ENCODE data around the gene PRR13.

Gene PRR13

DNA sequence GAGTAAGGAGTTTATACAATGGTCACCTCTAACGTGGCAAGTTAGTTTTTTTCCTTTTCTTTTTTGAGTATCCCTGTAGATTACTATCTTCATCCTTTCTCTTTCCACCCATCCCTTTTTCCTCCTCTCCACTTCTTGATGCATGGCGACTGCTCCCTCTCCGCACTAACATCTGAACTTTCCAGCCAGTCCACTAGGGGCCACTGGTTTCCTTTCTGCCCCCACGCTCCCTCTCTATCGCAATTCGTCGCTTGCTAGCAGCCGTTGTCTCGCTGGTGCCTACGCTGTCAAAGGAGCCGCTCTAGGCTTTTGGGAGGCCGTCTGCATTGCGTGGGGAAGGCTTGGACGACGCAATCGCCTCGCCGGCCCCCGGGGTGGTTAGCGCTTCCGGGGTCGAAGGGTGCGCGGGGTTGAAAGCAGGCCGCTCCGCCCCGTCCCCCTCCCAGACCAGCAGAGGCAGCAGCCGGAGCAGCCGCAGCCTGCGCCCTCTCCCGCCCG is 10.2 kb downstream of the PRR13 start, which contains the start of gene PCBP2:
Gene PCBP2, plus strand, starts transcription at position 442 of the 498 bp plus-strand sequence. CDS start 2,699 bp downstream, outside the sequence.
- Histone ChIP-seq H3K36me3 (ENCODE audit: control insufficient read depth, insufficient read depth, low read length) (peaks cover 17% of the 10 kb centered on the region), H3K4me3 (ENCODE audit: low read length) (peak within 1 kb of the TSS; percentile 87), H3K27ac (ENCODE audit: low read depth, low read length) (peak within 1 kb of the TSS; percentile 99), H3K27me3 (ENCODE audit: control insufficient read depth, insufficient read depth, low read length) (no peaks in the 10 kb centered on the region), H3K4me1 (ENCODE audit: control insufficient read depth, insufficient read depth, low read length) (peaks cover 13% of the 10 kb centered on the region), H3K9ac (ENCODE audit: low read length) (peak within 1 kb of the TSS; percentile 93)

DNA sequence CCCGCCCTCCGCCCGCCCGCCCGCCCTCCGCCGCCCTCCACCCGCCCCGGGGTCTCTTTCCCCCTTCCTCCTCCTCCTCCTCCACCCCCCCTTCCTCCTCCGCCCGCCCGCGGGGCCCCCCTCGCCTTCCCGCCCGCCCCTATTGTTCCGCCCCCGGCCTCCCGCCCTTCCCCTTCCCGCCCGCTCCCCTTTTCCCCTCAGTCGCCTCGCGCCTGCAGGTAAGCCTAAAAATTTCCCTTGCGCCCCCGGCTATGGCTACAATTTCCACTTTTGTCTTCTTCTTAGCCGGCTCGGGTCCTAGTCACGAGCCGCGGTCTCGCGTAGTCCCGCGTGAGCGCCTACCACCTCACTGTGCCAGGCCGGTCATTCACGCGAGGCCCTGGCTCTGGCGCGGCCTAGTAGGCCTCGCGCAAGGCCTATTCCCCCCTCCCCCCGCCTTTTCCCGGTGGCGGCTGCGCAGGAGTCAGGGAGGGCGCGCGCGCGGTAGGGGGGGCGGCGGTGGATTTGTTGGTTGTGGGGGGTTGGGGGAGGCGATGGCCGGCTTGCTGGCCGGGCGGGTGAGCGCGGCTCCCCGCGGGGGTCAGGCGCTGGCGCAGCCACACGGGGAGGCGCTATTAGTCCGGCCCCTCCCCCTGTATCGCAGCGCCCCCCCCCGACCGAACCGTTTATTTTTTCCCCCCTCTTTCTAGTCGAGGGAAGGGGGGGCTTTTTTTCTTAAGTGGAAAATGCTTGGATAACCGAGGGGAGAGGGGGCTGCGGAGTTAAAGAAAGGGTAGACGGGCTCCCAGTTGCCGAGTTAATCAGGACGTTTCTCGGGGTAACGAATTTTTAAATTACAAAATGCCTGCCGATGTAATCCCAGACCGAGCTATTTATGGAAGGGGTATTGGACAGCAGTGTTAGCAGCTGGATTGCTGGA is 10.9 kb downstream of the PRR13 start:
- H3K4me3 ChIP-seq (ENCODE audit: low read length): peak overlapping the region; percentile 87
- H3K27ac ChIP-seq (ENCODE audit: low read depth, low read length): peak overlapping the region; percentile 99
- peaks cover 13% of the 10 kb centered on the region for H3K4me1 ChIP-seq (ENCODE audit: control insufficient read depth, insufficient read depth, low read length)
- H3K27me3 ChIP-seq (ENCODE audit: control insufficient read depth, insufficient read depth, low read length): no peaks in the 10 kb centered on the region
- peak overlapping the region; percentile 93 for H3K9ac ChIP-seq (ENCODE audit: low read length)
- H3K36me3 ChIP-seq (ENCODE audit: control insufficient read depth, insufficient read depth, low read length): peaks cover 22% of the 10 kb centered on the region

DNA sequence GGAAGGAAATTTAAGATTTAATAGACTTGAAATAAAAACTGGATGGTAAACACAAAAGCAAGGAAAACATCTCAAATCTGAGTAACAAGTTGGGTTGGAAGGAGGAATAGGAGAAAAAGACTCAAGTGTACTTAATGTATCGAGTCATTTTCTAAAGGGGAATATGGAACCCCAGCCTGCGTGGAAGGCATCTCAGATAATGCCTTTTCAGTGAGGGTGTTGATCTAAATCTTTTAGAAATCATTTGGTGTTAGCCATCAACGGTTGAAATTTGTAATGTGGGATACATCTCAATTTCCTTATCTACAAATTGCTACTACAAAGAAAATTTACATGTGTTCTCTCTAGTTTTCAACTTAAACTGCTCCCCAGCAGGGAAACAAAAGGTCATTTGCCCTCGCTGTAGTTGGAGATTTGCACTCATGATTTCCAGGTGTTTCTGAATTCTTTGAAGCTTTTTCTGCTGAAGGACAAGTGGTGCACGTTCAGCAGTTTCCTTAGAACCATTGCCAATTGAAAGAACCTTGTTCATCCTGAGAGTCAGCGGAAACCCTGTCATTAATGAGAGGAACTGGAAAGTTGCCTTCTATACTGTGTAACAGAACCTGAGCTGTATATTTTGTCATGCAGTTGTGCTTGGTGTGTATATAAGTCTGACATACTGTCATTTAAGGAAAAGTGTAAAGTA is 12.6 kb downstream of the PRR13 start:
- no peak overlapping the region for H3K9ac ChIP-seq (ENCODE audit: low read length)
- peaks cover 32% of the 10 kb centered on the region for H3K36me3 ChIP-seq (ENCODE audit: control insufficient read depth, insufficient read depth, low read length)
- peaks cover 13% of the 10 kb centered on the region for H3K4me1 ChIP-seq (ENCODE audit: control insufficient read depth, insufficient read depth, low read length)
- no peak overlapping the region for H3K27ac ChIP-seq (ENCODE audit: low read depth, low read length)
- H3K27me3 ChIP-seq (ENCODE audit: control insufficient read depth, insufficient read depth, low read length): no peaks in the 10 kb centered on the region
- no peak overlapping the region for H3K4me3 ChIP-seq (ENCODE audit: low read length)

DNA sequence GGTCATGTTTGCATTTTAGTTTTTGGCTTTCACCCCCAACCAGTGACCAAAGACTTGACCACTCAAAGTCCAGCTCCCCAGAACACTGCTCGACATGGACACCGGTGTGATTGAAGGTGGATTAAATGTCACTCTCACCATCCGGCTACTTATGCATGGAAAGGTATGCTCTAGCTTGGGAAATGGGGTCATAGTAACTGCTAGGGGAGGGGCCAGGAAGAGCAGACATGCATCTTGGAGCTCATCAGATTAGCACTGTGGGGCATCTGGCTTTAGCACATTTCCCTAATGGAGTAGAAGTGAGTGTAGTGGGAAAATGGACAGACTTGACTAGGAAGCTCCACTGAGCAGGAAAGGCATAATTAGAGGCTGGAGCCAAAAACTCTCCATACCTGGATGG is 13.2 kb downstream of the PRR13 start:
- Histone ChIP-seq H3K27ac (ENCODE audit: low read depth, low read length) (no peak overlapping the region), H3K27me3 (ENCODE audit: control insufficient read depth, insufficient read depth, low read length) (no peaks in the 10 kb centered on the region), H3K9ac (ENCODE audit: low read length) (no peak overlapping the region), H3K4me1 (ENCODE audit: control insufficient read depth, insufficient read depth, low read length) (peaks cover 13% of the 10 kb centered on the region), H3K36me3 (ENCODE audit: control insufficient read depth, insufficient read depth, low read length) (peaks cover 34% of the 10 kb centered on the region), H3K4me3 (ENCODE audit: low read length) (no peak overlapping the region)

DNA sequence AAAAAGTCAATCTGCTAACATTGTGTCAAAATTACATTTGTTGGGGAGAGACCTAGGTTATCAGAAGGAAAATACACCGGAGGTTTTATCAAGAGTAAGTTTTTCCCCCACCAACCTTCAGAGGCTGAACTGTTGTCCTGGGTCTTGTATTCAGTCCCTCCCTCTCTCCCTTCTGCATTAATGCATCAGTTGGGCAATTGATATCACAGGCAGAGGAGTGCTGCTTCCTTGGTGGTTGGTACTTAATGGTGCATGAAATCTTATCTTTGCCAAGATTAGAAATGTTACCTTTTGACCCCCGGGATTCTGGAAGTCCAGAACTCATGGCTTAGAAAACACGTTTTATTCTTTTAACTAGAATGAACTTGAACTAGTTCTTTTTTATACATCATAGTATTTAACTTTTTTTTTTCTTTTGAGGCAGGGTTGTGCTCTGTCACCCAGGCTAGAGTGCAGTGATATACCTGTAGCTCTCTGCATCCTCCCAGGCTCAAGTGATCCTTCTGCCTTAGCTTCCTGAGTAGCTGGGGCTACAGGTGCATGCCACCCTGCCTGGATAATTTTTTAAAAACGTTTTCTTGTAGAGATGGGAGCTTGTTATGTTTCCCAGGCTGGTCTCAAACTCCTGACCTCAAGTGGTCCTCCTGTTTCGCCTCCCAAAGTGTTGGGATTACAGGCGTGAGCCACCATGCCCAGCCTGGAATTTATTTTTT is 15.3 kb downstream of the PRR13 start:
- Histone ChIP-seq H3K4me3 (ENCODE audit: low read length) (no peak overlapping the region), H3K4me1 (ENCODE audit: control insufficient read depth, insufficient read depth, low read length) (peaks cover 13% of the 10 kb centered on the region)

DNA sequence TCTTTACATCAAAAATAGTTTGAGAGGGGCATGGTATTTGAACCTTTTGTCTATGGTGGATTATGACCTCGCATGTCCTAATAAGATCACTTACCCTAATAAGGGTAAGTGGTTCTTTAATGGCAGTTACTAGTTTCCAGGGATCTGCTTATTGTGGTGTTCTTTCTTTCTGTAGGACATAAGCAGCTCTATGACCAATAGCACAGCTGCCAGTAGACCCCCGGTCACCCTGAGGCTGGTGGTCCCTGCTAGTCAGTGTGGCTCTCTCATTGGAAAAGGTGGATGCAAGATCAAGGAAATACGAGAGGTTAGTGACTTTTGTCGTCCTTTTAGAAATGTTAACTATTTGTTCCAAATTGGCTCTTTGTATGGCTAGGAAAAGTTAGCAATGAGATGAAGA is 17.6 kb downstream of the PRR13 start:
- Histone ChIP-seq H3K27me3 (ENCODE audit: control insufficient read depth, insufficient read depth, low read length) (no peaks in the 10 kb centered on the region), H3K4me3 (ENCODE audit: low read length) (no peak overlapping the region), H3K36me3 (ENCODE audit: control insufficient read depth, insufficient read depth, low read length) (peaks cover 74% of the 10 kb centered on the region), H3K9ac (ENCODE audit: low read length) (no peak overlapping the region), H3K4me1 (ENCODE audit: control insufficient read depth, insufficient read depth, low read length) (peaks cover under 1% of the 10 kb centered on the region), H3K27ac (ENCODE audit: low read depth, low read length) (no peak overlapping the region)

More for the DNA sequence above, 15.3 kb downstream of the PRR13 start:
- no peak overlapping the region for H3K9ac ChIP-seq (ENCODE audit: low read length)
- H3K36me3 ChIP-seq (ENCODE audit: control insufficient read depth, insufficient read depth, low read length): peaks cover 53% of the 10 kb centered on the region
- H3K27me3 ChIP-seq (ENCODE audit: control insufficient read depth, insufficient read depth, low read length): no peaks in the 10 kb centered on the region
- H3K27ac ChIP-seq (ENCODE audit: low read depth, low read length): no peak overlapping the region

DNA sequence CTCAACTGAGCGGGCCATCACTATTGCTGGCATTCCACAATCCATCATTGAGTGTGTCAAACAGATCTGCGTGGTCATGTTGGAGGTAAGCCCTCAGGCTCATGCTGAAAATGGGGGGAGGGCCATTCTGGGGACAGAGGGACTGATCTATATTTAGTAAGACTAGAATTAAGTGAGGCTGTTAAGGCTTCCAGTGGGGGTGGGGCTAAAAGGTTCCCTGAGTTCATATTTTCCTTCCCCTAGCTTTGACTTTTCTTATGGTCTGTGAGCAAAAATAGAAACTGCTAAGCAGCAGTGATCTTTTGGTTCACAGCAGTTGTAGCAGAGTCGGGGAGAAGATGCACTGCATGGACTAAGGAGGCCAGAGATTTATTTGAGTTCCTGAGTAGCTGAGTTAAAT is 19.5 kb downstream of the PRR13 start:
- Histone ChIP-seq H3K4me3 (ENCODE audit: low read length) (no peak overlapping the region), H3K4me1 (ENCODE audit: control insufficient read depth, insufficient read depth, low read length) (no peaks in the 10 kb centered on the region), H3K27ac (ENCODE audit: low read depth, low read length) (no peak overlapping the region)

DNA sequence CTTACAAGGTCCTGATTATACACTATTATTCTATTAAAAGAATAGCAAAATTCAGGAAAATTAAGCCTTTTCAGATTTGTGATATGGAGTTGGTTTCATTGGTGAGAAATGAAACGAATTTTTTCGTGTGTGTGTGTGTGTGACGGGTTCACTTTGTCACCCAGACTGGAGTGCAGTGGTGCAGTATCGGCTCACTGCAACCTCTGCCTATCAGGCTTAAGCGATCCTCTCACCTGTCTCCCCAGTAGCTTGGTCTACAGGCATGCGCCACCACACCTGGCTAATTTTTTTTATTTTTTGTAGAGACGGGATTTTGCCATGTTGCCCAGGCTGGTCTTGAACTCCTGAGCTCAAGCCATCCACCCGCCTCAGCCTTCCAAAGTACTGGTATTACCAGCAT is 20.1 kb downstream of the PRR13 start:
- H3K27ac ChIP-seq (ENCODE audit: low read depth, low read length): no peak overlapping the region
- H3K36me3 ChIP-seq (ENCODE audit: control insufficient read depth, insufficient read depth, low read length): peaks cover 82% of the 10 kb centered on the region
- H3K4me1 ChIP-seq (ENCODE audit: control insufficient read depth, insufficient read depth, low read length): no peaks in the 10 kb centered on the region

More for the DNA sequence above, 19.5 kb downstream of the PRR13 start:
- Histone ChIP-seq H3K36me3 (ENCODE audit: control insufficient read depth, insufficient read depth, low read length) (peaks cover 81% of the 10 kb centered on the region), H3K9ac (ENCODE audit: low read length) (no peak overlapping the region), H3K27me3 (ENCODE audit: control insufficient read depth, insufficient read depth, low read length) (no peaks in the 10 kb centered on the region)

DNA sequence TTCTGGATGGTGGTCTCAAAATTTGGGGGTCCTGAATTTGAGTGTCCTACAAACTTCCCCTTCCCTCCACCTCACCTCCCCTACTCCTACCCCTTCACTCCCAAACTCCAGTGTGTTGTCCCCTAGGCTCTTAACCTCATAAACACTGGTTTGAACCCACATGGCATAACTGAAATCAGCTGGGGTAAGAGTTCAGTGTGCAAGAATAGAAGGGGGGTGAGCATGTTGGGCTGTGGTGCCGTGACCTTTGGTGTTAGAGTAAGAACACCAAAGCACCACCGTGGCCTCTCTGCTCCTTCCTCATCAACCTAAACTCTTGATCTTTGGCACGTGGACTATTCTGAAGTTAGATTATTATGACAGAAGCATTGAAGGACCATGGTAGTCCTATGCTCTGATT is 21.4 kb downstream of the PRR13 start:
- no peak overlapping the region for H3K9ac ChIP-seq (ENCODE audit: low read length)
- no peak overlapping the region for H3K4me3 ChIP-seq (ENCODE audit: low read length)
- H3K36me3 ChIP-seq (ENCODE audit: control insufficient read depth, insufficient read depth, low read length): peaks cover 87% of the 10 kb centered on the region
- no peaks in the 10 kb centered on the region for H3K27me3 ChIP-seq (ENCODE audit: control insufficient read depth, insufficient read depth, low read length)
- H3K27ac ChIP-seq (ENCODE audit: low read depth, low read length): no peak overlapping the region
- H3K4me1 ChIP-seq (ENCODE audit: control insufficient read depth, insufficient read depth, low read length): no peaks in the 10 kb centered on the region

More for the DNA sequence above, 20.1 kb downstream of the PRR13 start:
- Histone ChIP-seq H3K27me3 (ENCODE audit: control insufficient read depth, insufficient read depth, low read length) (no peaks in the 10 kb centered on the region), H3K9ac (ENCODE audit: low read length) (no peak overlapping the region), H3K4me3 (ENCODE audit: low read length) (no peak overlapping the region)

DNA sequence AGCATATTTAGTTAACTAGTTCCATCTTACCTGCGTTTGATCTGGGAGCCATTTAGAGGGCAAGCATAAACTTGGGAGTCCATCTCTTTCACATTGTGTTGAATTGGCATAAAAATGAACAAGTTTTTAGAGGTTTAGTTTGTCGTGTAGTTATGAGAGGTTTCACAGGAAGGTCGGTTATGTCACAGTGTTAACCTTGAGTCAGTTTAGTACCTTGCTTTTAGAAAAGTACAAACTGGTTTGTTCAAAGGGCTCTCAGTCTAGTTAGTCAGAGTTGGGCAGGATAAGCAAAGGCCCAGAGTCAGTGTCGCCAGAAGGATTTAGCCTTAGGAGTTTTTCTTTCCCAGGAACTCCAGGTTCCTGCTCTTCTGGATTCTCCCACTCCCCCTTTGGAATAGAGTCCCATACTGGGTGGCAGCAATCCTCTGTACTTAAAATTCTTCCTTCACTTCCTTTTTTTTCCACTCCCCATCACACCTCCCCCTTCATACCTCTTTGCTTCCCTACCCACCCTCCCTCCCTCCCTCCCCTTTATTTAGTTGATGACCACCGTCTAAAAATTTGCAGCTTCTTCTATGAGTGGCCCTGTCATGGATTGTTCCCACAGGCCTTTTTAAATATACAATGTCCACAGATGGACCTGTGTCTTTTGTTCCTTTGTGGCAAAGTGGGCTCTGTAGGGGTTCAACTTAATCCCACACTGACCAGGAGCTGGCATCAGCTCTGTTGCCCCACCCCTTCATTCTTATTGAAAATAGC is 22.4 kb downstream of the PRR13 start:
- Histone ChIP-seq H3K27me3 (ENCODE audit: control insufficient read depth, insufficient read depth, low read length) (no peaks in the 10 kb centered on the region), H3K27ac (ENCODE audit: low read depth, low read length) (no peak overlapping the region), H3K36me3 (ENCODE audit: control insufficient read depth, insufficient read depth, low read length) (peaks cover 86% of the 10 kb centered on the region), H3K9ac (ENCODE audit: low read length) (no peak overlapping the region), H3K4me3 (ENCODE audit: low read length) (no peak overlapping the region), H3K4me1 (ENCODE audit: control insufficient read depth, insufficient read depth, low read length) (no peaks in the 10 kb centered on the region)

DNA sequence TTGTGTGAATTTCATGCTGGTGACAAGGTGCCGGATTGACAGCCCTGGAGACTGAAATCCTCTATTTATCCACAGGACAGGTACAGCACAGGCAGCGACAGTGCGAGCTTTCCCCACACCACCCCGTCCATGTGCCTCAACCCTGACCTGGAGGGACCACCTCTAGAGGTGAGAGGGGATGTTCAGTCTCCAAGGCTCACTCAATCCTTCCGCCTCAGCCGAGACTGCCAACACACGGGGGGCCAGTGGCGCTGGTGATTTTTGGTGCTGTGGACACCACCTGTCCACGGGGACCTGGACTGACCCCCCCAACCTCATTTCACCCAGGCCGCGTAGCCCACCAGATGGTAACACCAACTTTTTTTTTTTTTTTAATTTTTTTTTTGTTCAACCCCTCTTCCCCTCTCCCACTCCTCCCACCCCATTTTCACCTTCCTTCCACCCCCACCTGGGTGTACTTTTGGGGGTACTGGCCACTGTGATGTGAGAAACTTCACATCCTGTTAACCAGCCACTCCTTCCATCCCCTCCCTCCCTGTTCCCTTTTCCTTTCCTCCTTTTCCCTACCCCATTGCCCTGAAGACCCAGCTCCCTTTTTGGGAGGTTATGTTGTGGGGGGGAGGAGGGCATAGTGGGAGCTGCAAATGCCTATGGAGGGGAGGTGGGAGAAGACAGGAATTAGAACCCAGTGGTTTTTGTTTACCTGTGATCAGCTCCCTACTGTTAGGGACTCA is 23.3 kb downstream of the PRR13 start:
- Histone ChIP-seq H3K4me3 (ENCODE audit: low read length) (no peak overlapping the region), H3K36me3 (ENCODE audit: control insufficient read depth, insufficient read depth, low read length) (peaks cover 89% of the 10 kb centered on the region), H3K27me3 (ENCODE audit: control insufficient read depth, insufficient read depth, low read length) (no peaks in the 10 kb centered on the region), H3K27ac (ENCODE audit: low read depth, low read length) (no peak overlapping the region), H3K9ac (ENCODE audit: low read length) (no peak overlapping the region), H3K4me1 (ENCODE audit: control insufficient read depth, insufficient read depth, low read length) (no peaks in the 10 kb centered on the region)
